AG08396 (cell line): ENCODE data around the gene CERS1.
"Not testable (repeated sequence)": the region's sequence is repeated elsewhere in the genome, so short reads cannot be mapped to it uniquely, and the experiment has no call there.

Source experiments
- DNase-seq: peaks from one replicate; pipeline ENCODE4 v3.0.0; 2012; ENCODE audit warnings: low spot score, mixed read lengths

Gene CERS1

GRCh38 chr19:18919086-18919899 is 23.3 kb upstream of the CERS1 start, which contains the start of the genes COPE and DDX49:
Gene COPE, minus strand, starts transcription at chr19:18919387. Its CDS starts 39 bp downstream, at chr19:18919348.
Gene DDX49, plus strand, starts transcription at chr19:18919715. Its CDS starts 27 bp downstream, at chr19:18919742.
- peak; percentile 99 for DNase-seq

GRCh38 chr19:18917593-18917992 is 21.6 kb upstream of the CERS1 start:
- not testable (repeated sequence) for DNase-seq

DNA sequence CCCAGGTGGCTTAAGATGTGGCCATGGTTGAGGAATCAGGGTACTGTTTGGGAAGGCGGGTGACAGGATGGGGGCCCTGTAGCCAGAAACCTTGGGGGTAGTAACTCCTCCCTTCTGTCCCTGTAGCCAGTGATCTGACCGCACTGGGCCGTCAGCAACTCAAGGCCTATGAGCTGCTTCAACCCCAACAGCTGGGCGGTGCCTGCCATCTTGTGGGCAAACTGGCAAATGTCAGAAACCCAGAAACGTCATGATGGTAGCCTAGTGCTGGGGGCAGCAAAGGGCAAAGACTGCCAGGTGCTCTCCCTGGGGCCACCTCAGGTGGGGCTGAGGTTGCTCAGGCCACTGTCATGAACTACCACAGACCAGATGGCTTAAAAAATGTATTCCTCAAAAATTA is 19.7 kb upstream of the CERS1 start:
- DNase-seq: peak; percentile 68

- no peak for DNase-seq
Observed at GRCh38 chr19:18913466-18913865, 17.5 kb upstream of the CERS1 start.

- no peak for DNase-seq
Observed at GRCh38 chr19:18912933-18913332, 17.0 kb upstream of the CERS1 start.

- DNase-seq: no peak
Observed at GRCh38 chr19:18910801-18911436, 15.0 kb upstream of the CERS1 start.

- DNase-seq: no peak
Observed at GRCh38 chr19:18910010-18910409, 14.1 kb upstream of the CERS1 start.

- DNase-seq: no peak
Observed at GRCh38 chr19:18908917-18909619, 13.1 kb upstream of the CERS1 start.

GRCh38 chr19:18906605-18907519 is 10.9 kb upstream of the CERS1 start:
- no peak for DNase-seq

- no peak for DNase-seq
Observed at GRCh38 chr19:18905513-18906236, 9.7 kb upstream of the CERS1 start.

DNA sequence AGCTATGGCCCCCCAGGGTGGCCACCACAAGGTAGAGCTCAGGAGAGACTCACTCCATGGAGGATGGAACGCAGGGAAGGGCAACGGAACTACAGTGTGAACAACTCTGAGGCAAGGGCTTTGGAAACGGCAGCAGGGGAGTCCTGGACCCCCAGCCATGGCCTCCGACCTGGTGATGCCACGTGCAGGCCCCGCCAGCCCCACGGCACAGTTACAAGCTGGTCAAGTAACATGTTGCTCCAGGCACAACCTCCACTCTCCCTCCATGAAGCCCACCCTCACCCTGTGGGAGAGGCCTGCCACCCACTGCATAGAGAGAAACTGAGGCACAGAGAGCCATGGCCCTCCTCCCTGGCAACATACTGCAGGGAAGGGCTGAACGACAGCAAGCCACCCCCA is 9.1 kb upstream of the CERS1 start:
- DNase-seq: no peak

GRCh38 chr19:18904334-18905057 is 8.5 kb upstream of the CERS1 start:
- no peak for DNase-seq

DNA sequence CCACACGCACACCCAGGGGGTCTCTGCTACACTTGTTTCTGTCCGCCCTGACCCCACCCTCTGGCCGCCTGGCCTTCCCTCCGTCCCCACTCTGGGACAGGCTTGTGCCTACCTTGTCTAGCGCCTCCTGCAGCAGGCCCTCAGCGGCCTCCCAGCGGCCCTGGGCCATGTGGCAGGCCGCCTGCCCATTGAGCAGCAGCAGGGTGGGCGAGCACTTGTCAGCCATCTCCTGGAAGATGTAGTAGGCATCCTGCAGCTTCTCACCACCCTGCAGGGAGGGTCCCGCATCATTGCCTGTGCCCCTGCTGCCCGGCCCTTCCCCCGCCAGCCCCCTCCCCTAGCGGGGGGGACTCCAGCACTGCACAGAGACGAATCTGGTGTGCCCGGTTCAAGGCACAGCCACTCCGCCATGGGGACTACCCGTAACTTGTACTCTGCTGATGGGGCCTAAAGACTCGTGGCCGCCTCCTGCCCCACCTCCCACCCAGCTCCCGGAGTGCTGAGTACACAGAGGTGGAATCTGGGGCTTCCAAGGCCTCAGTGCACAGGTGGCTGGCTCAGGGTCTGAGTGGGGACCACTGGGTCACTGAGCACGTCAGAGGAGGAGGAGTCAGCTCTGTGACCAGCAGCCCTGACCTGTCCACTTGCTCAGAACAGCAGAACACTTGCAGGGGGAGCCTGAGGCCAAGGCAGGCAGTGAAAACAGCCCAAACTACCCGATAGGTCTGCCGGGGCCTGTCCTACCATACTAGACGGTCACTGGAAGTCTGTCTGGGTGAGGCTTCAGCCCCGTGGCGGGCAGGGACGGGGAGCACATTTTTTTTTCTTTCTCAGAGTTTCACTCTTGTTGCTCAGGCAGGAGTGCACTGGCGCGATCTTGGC is 7.4 kb upstream of the CERS1 start:
- DNase-seq: no peak

GRCh38 chr19:18902519-18902918 is 6.6 kb upstream of the CERS1 start:
- not testable (repeated sequence) for DNase-seq

DNA sequence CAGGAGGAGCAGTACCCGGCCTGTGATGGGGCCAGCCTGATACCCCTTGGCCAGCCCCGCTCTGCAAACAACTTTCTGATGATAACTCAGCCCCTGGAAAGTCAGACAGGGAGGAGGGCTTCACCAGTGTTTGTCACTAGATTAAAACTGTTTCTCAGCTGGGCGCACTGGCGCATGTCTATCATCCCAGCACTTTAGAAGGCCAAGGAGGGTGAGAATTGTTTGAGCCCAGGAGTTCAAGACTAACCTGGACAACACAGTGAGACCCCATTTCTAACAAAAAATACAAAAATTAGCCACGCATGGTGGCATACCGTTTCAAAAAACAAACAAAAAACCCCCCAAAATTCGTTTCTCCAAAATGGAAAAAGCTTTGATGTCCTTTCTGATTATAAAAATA is 5.5 kb upstream of the CERS1 start:
- DNase-seq: no peak

DNA sequence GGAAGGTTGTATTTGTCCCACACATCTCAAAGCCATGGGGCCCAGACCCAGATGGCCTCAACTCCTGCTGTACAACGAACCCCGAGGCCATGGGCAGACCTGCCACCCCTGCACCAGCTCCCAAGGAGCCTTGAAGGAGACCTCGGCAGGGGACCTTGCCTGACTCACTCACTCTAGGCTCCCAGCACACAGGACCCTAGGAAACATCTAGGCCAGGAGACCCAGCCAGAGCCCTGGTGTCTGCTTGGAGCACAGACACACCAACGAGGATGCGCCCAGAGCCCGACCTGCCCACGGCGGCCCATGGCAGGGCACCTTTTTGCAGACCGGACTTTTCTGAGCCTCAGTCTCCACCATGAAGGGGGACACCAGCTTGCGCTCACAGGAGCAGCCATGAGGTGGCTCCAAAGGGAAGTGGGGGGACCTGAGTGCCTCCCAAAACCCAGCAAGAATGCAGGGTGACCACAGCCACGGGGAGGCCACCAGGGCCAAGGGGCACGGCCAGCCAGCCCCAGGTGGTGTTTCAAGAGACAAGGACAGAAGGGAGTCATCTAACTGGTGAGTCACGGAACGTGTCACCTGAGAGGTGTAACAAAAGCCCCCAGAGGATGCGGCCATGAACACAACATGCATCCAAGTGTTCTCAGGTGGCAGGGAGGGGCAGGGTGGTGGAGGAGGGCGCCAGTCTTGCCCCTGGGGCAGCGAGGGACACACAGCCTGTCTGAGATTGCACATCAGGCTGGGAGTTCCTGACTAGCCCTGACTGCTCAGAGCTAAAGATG is 4.9 kb upstream of the CERS1 start:
- DNase-seq: no peak

GRCh38 chr19:18899624-18900560 is 3.9 kb upstream of the CERS1 start:
- no peak for DNase-seq
